GM19452 (cell line): Measurements from ENCODE around the gene DSG3.

ENCODE experiments used
- ATAC-seq: cut with Tn5 transposase; IDR thresholded peaks from one replicate; pipeline ENCODE4 v1.9.1; 2021; ENCODE audit not compliant: unreplicated experiment

Gene DSG3

GRCh38 chr18:31447530-31448191, at the start of gene DSG3:
Gene DSG3, plus strand, starts transcription at chr18:31447741. Its CDS starts 137 bp downstream, at chr18:31447878.
- ATAC-seq = no peak

- no peak for ATAC-seq
These were observed 49.4 kb upstream of the DSG3 start for GRCh38 chr18:31398191-31398590.

- no peak for ATAC-seq
These were observed 48.1 kb upstream of the DSG3 start for GRCh38 chr18:31399306-31400032.

- ATAC-seq = no peak
These were observed 46.1 kb upstream of the DSG3 start for GRCh38 chr18:31401156-31402025.

- ATAC-seq = no peak
These were observed 45.5 kb upstream of the DSG3 start for GRCh38 chr18:31402026-31402373.

- ATAC-seq = no peak
These were observed 44.1 kb upstream of the DSG3 start for GRCh38 chr18:31403409-31403808.

- no peak for ATAC-seq
These were observed 39.9 kb upstream of the DSG3 start for GRCh38 chr18:31407649-31408048.

- ATAC-seq = no peak
These were observed 38.3 kb upstream of the DSG3 start for GRCh38 chr18:31409276-31409675.

- ATAC-seq = no peak
These were observed 36.6 kb upstream of the DSG3 start for GRCh38 chr18:31410716-31411483.

GRCh38 chr18:31413137-31413536, 34.4 kb upstream of the DSG3 start:
- no peak for ATAC-seq

- no peak for ATAC-seq
These were observed 29.7 kb upstream of the DSG3 start for GRCh38 chr18:31417850-31418249.

- no peak for ATAC-seq
These were observed 28.0 kb upstream of the DSG3 start for GRCh38 chr18:31419457-31419932.

- no peak for ATAC-seq
These were observed 27.5 kb upstream of the DSG3 start for GRCh38 chr18:31420032-31420431.

- ATAC-seq = no peak
These were observed 27.0 kb upstream of the DSG3 start for GRCh38 chr18:31420524-31420923.

GRCh38 chr18:31424383-31424988, 23.1 kb upstream of the DSG3 start:
- peak; percentile 72 for ATAC-seq

GRCh38 chr18:31426021-31426420, 21.5 kb upstream of the DSG3 start:
- ATAC-seq = no peak

GRCh38 chr18:31426871-31427406, 20.6 kb upstream of the DSG3 start:
- no peak for ATAC-seq

- no peak for ATAC-seq
These were observed 19.3 kb upstream of the DSG3 start for GRCh38 chr18:31428211-31428610.

GRCh38 chr18:31429623-31430022, 17.9 kb upstream of the DSG3 start:
- no peak for ATAC-seq

- no peak for ATAC-seq
These were observed 17.5 kb upstream of the DSG3 start for GRCh38 chr18:31430072-31430471.
